CD4-positive, alpha-beta T cell treated with Interferon gamma for 1 hour (primary cell): ENCODE results near the gene SNRPD2.
A peak's percentile ranks its signal among the peaks of the same experiment; 100 is the strongest.
"Not testable (repeated sequence)": the region's sequence is repeated elsewhere in the genome, so short reads cannot be mapped to it uniquely, and the experiment has no call there.

Experiments used
- DNase-seq: peaks from one replicate; pipeline ENCODE4 v3.0.0-alpha.2; 2020

Gene SNRPD2

GRCh38 chr19:45701676-45702075, 9.9 kb upstream of the SNRPD2 start:
- DNase-seq, result no peak

GRCh38 chr19:45693106-45693788, 1.5 kb upstream of the SNRPD2 start:
- peak; percentile 64 for DNase-seq

GRCh38 chr19:45692187-45693105, 693 bp upstream of the SNRPD2 start, which contains the start of gene QPCTL:
QPCTL (plus strand) TSS chr19:45692666; CDS start chr19:45692704, 38 bp downstream.
- DNase-seq, result peak; percentile 98

- DNase-seq, result no peak
Observed at GRCh38 chr19:45687599-45687998, 4.2 kb downstream of the SNRPD2 start.

GRCh38 chr19:45685045-45685444, 6.7 kb downstream of the SNRPD2 start:
- DNase-seq, result not testable (repeated sequence)

GRCh38 chr19:45682908-45683307, 8.8 kb downstream of the SNRPD2 start:
- no peak for DNase-seq

- DNase-seq, result no peak
Observed at GRCh38 chr19:45682117-45682516, 9.6 kb downstream of the SNRPD2 start.

GRCh38 chr19:45681391-45682015, 10.2 kb downstream of the SNRPD2 start:
- DNase-seq, result peak; percentile 87

GRCh38 chr19:45677351-45678230, 14.2 kb downstream of the SNRPD2 start:
- DNase-seq, result peak; percentile 86

GRCh38 chr19:45676851-45677263, 14.9 kb downstream of the SNRPD2 start:
- peak; percentile 34 for DNase-seq

- DNase-seq, result no peak
Observed at GRCh38 chr19:45674946-45675345, 16.8 kb downstream of the SNRPD2 start.

- peak; percentile 58 for DNase-seq
Observed at GRCh38 chr19:45670670-45671453, 20.9 kb downstream of the SNRPD2 start.

GRCh38 chr19:45668342-45668871, 23.3 kb downstream of the SNRPD2 start:
- no peak for DNase-seq

- peak; percentile 52 for DNase-seq
Observed at GRCh38 chr19:45667620-45668341, 24.0 kb downstream of the SNRPD2 start, which contains the start of gene GIPR. GIPR (plus strand) TSS chr19:45668221; CDS start chr19:45669521, 1,300 bp downstream.

- no peak for DNase-seq
Observed at GRCh38 chr19:45664575-45664974, 27.2 kb downstream of the SNRPD2 start.

- no peak for DNase-seq
Observed at GRCh38 chr19:45663800-45664199, 28.0 kb downstream of the SNRPD2 start.

GRCh38 chr19:45660636-45661035, 31.1 kb downstream of the SNRPD2 start:
- no peak for DNase-seq

- no peak for DNase-seq
Observed at GRCh38 chr19:45659096-45659729, 32.5 kb downstream of the SNRPD2 start.

GRCh38 chr19:45657520-45658167, 34.1 kb downstream of the SNRPD2 start:
- no peak for DNase-seq
